Hepatocyte (in vitro differentiated cells): Measurements from ENCODE around the gene SLC35F6.

Experiments
- EZH2 ChIP-seq: fragments of 200-600 bp; sonication (generic); IDR thresholded peaks from 2 replicates; pipeline ENCODE4 v1.6.1; 2016; ENCODE audit warnings: antibody characterized with exemption, mild to moderate bottlenecking, borderline replicate concordance
- TF ChIP-seq, protein P1 (sequence below): fragments of 200-600 bp; sonication (generic); IDR thresholded peaks from 2 replicates; pipeline ENCODE4 v1.5.1; 2016; ENCODE audit warnings: antibody characterized with exemption, mild to moderate bottlenecking; ENCODE audit not compliant: poor library complexity

GRCh38 chr2:26733413-26733812 lies 30.7 kb upstream of the SLC35F6 start:
- TF ChIP-seq, protein P1, sequence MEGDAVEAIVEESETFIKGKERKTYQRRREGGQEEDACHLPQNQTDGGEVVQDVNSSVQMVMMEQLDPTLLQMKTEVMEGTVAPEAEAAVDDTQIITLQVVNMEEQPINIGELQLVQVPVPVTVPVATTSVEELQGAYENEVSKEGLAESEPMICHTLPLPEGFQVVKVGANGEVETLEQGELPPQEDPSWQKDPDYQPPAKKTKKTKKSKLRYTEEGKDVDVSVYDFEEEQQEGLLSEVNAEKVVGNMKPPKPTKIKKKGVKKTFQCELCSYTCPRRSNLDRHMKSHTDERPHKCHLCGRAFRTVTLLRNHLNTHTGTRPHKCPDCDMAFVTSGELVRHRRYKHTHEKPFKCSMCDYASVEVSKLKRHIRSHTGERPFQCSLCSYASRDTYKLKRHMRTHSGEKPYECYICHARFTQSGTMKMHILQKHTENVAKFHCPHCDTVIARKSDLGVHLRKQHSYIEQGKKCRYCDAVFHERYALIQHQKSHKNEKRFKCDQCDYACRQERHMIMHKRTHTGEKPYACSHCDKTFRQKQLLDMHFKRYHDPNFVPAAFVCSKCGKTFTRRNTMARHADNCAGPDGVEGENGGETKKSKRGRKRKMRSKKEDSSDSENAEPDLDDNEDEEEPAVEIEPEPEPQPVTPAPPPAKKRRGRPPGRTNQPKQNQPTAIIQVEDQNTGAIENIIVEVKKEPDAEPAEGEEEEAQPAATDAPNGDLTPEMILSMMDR = no peak
- TF ChIP-seq EZH2 = no peak
